Lung (tissue), 12 donors: ENCODE measurements around the gene TNFAIP8L3. TPM values are rescaled to one million over a fixed set of nuclear protein-coding genes. Genes with fewer than 3 reads are reported as not detected.

ENCODE experiments used
- ATAC-seq: fragments of 200-7000 bp; cut with Tn5 transposase; one replicate; pipeline ENCODE4 v1.9.1; 2020; ENCODE audit warnings: moderate number of reproducible peaks; ENCODE audit not compliant: insufficient read depth, low FRiP score
- DNase-seq, 3 donors: peaks; one replicate each; pipeline ENCODE4 v3.0.0-alpha.2; 2013 to 2017
- H3K27ac ChIP-seq, 2 donors: one replicate each; pipeline ENCODE4 v1.5.1; 2013; ENCODE audit warnings: mild to moderate bottlenecking in 2 of 2, moderate library complexity in 2 of 2, control low read depth in 1 of 2, inconsistent platforms in 1 of 2, low read depth in 1 of 2, low read length in 1 of 2
- H3K27me3 ChIP-seq, 3 donors: one replicate each; pipeline ENCODE4 v1.5.1; 2013; ENCODE audit warnings: low read length in 2 of 3; ENCODE audit not compliant: control insufficient read depth in 3 of 3, insufficient read depth in 3 of 3
- H3K36me3 ChIP-seq, 4 donors: one replicate each; pipeline ENCODE4 v1.5.1; 2013; ENCODE audit warnings: low read length in 4 of 4, mild to moderate bottlenecking in 1 of 4, moderate library complexity in 1 of 4; ENCODE audit not compliant: control insufficient read depth in 4 of 4, insufficient read depth in 4 of 4
- H3K4me1 ChIP-seq, 5 donors: one replicate each; pipeline ENCODE4 v1.5.1; 2013; ENCODE audit warnings: low read length in 5 of 5, mild to moderate bottlenecking in 2 of 5, moderate library complexity in 1 of 5; ENCODE audit not compliant: control insufficient read depth in 5 of 5, insufficient read depth in 5 of 5
- H3K4me3 ChIP-seq: one replicate; pipeline ENCODE4 v1.5.1; 2013; ENCODE audit warnings: mild to moderate bottlenecking, control low read depth, moderate library complexity
- H3K9ac ChIP-seq, 2 donors: one replicate each; pipeline ENCODE4 v1.5.1; 2013; ENCODE audit warnings: low read length in 2 of 2, control low read depth in 1 of 2; ENCODE audit not compliant: insufficient read depth in 1 of 2
- H3K9me3 ChIP-seq, 4 donors: one replicate each; pipeline ENCODE4 v1.5.1; 2013; ENCODE audit warnings: low read length in 3 of 4, mild to moderate bottlenecking in 1 of 4, moderate library complexity in 1 of 4; ENCODE audit not compliant: control insufficient read depth in 4 of 4, insufficient read depth in 3 of 4
- CTCF ChIP-seq: IDR thresholded peaks from 2 replicates; pipeline ENCODE4 v1.5.1; 2012; ENCODE audit warnings: mild to moderate bottlenecking; ENCODE audit errors: control extremely low read depth, extremely low read depth
- WGBS, 2 donors: extraction: QIAGEN DNeasy Blood & Tissue Kit; methylation state at CpG; one replicate each; pipeline ENCODE4 v1.1.7; 2013; 5-methylcytosine and 5-hydroxymethylcytosine counted together
- polyA plus RNA-seq, 2 donors: library from polyadenylated mRNA; stranded (reverse); fragments of 200-250 nt; gene quantifications; one replicate each; pipeline ENCODE4 v1.2.1, GENCODE V29; 2013
- total RNA-seq, 2 donors: library from RNA; depleted of rRNA in 1 of 2; stranded (reverse); fragments of >200 nt in 1 of 2; gene quantifications; one replicate each; pipeline ENCODE4 v1.2.1, GENCODE V29; 2014 to 2021
- donor health status: control.
- donor health status: control.
- donor health status: Bipolar disorder and iron deficiency.
- donor health status: healthy.
- donor health status: DM: yes; HTN: yes; CAD: no.

The TNFAIP8L3 gene
- total and polyA plus RNA-seq, 4 donors: 3.7 to 20.5 (median 9.9) TPM

GRCh38 chr15:51007131-51007666 is 87.5 kb downstream of the TNFAIP8L3 start:
- ATAC-seq (no peak), DNase-seq (peak in 2 of 3 donors; percentile 6 to 25)
- no peak for TF ChIP-seq CTCF
- peaks cover 0 to 10% (median 6%) of the 10 kb centered on the region in 4 donors for H3K36me3 ChIP-seq
- no peaks in the 10 kb centered on the region for H3K27me3 ChIP-seq
- no peaks in the 10 kb centered on the region for H3K4me1 ChIP-seq
- WGBS, 2 donors: 80 to 85% methylated on average over 4 of the region's 4 CpGs
- H3K9me3 ChIP-seq: peaks cover 0 to 3% (median 1%) of the 10 kb centered on the region in 4 donors
- no peak overlapping the region for H3K27ac ChIP-seq
- no peak overlapping the region for H3K9ac ChIP-seq
- no peak overlapping the region for H3K4me3 ChIP-seq

Other genes starting within 250 kb of the TNFAIP8L3 start
- 10 to 100 TPM in 1 of 2 donors, 1 to 10 TPM in 1; 9.9 to 12.7 TPM for gene AP4E1, start 186.2 kb downstream of the TNFAIP8L3 start, total RNA-seq
- gene AP4E1, start 186.2 kb downstream of the TNFAIP8L3 start, polyA plus RNA-seq: 1 to 10 TPM; 2.2 to 3.5 TPM
- 1 to 10 TPM; 1.2 to 3.5 TPM for gene CYP19A1, start 243.7 kb upstream of the TNFAIP8L3 start, total RNA-seq
- gene CYP19A1, start 243.7 kb upstream of the TNFAIP8L3 start, polyA plus RNA-seq: 1 to 10 TPM in 1 of 2 donors, under 1 TPM in 1; 0.37 to 9.6 TPM
- 10 to 100 TPM in 1 of 2 donors, under 1 TPM in 1; 0.82 to 75.8 TPM for gene GLDN, start 246.7 kb upstream of the TNFAIP8L3 start, total RNA-seq
- 10 to 100 TPM in 1 of 2 donors, 1 to 10 TPM in 1; 6.2 to 10.5 TPM for gene GLDN, start 246.7 kb upstream of the TNFAIP8L3 start, polyA plus RNA-seq